ENCODE results near the gene GAREM1.

The GAREM1 gene

DNA sequence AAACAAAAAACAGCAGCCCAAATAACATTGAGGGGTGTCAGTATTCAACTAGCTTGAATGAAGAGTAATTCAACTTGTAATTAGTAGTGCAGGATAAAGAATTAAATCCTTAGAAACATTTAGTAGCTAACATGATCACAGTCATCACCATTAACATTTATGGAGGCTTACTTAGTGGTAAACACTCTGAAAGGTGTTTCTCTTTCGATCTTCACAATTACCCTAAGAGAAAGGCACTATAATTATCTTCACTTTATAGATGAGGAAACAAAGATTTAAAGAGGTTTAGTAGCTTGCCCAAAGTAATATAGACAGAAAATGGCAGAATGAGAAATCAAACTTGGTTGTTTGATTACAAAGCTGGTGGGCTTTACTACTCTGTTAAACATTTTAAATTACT lies 81.5 kb downstream of the GAREM1 start:
- no peak overlapping the region for H3K14ac ChIP-seq (ENCODE audit: low read length)
- no peak overlapping the region for H2AK5ac ChIP-seq (ENCODE audit: low read depth, low read length)
- no peak overlapping the region for H3K4me3 ChIP-seq (ENCODE audit: low read length in 2 of 2)
- no peak overlapping the region for H3K23ac ChIP-seq (ENCODE audit: low read depth, low read length, poor library complexity)
- H4K91ac ChIP-seq (ENCODE audit: low read depth, low read length, poor library complexity) = no peak overlapping the region
- no peak overlapping the region for H2BK15ac ChIP-seq (ENCODE audit: low read length)
- no peak overlapping the region for H2BK5ac ChIP-seq (ENCODE audit: low read length)
- no peak overlapping the region for H3K27ac ChIP-seq (replicated peaks; ENCODE audit: low read length)
- peaks cover 0 to 2% of the 10 kb centered on the region in 2 donors for H3K36me3 ChIP-seq (replicated peaks in 1 of 2; ENCODE audit: control insufficient read depth in 2 of 2, insufficient read depth in 2 of 2, low read length in 2 of 2)
- H3K18ac ChIP-seq (ENCODE audit: low read length) = no peak overlapping the region
- H2BK120ac ChIP-seq (ENCODE audit: low read depth, low read length) = no peak overlapping the region
- H3K4me2 ChIP-seq (ENCODE audit: insufficient read depth, low read length, poor library complexity, severe bottlenecking) = no peak overlapping the region
- H3K27me3 ChIP-seq (ENCODE audit: control insufficient read depth in 3 of 3, insufficient read depth in 3 of 3, low read depth in 1 of 3, low read length in 3 of 3) = no peaks in the 10 kb centered on the region
- H3K9me3 ChIP-seq (replicated peaks in 1 of 2; ENCODE audit: control insufficient read depth in 2 of 2, insufficient read depth in 1 of 2, low read depth in 1 of 2, low read length in 2 of 2) = no peaks in the 10 kb centered on the region
- no peaks in the 10 kb centered on the region for H3K79me1 ChIP-seq (ENCODE audit: low read depth, low read length)
- H4K8ac ChIP-seq (ENCODE audit: low read depth, low read length) = no peak overlapping the region
- H2AFZ ChIP-seq (ENCODE audit: low read length) = no peak overlapping the region
- no peak for DNase-seq (ENCODE audit: low spot score)
- no CpG with 5 or more reads among the region's 1 CpG for WGBS, 2 donors (ENCODE audit: extremely low coverage in 2 of 2, insufficient read length in 2 of 2, insufficient replicate concordance in 1 of 2)
- no peak overlapping the region for H2BK12ac ChIP-seq (ENCODE audit: low read length)
- no peak overlapping the region for H3K9ac ChIP-seq (ENCODE audit: low read depth, low read length, poor library complexity)
- no peak overlapping the region for H3K4ac ChIP-seq (ENCODE audit: low read length)
- H3K4me1 ChIP-seq (ENCODE audit: control insufficient read depth in 2 of 2, insufficient read depth in 1 of 2, low read depth in 1 of 2, low read length in 2 of 2) = peaks cover 0 to 4% of the 10 kb centered on the region in 2 donors

DNA sequence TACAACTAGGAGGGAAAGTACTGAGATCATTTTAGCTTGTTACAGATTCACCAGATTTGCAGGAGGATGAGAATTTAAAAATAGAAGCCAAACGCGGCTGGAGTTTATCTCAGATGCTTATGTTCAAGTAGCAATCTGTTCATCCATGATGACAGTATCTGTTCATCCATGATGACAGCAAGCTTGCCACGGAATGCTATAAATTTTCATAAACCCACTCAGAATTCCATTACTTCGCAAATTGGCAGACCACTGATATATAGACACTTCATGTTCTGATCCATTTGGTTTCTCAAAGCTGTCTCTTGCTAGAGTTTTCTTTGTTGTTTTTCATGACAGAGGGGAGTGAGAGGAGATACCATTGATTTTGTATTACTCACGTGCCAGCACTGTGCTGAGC lies 84.2 kb downstream of the GAREM1 start:
- Histone ChIP-seq H2BK120ac (ENCODE audit: low read depth, low read length) (no peak overlapping the region), H3K23ac (ENCODE audit: low read depth, low read length, poor library complexity) (no peak overlapping the region), H3K4ac (ENCODE audit: low read length) (no peak overlapping the region), H3K4me3 (ENCODE audit: low read length in 2 of 2) (no peak overlapping the region), H4K91ac (ENCODE audit: low read depth, low read length, poor library complexity) (no peak overlapping the region), H3K18ac (ENCODE audit: low read length) (no peak overlapping the region), H3K36me3 (replicated peaks in 1 of 2; ENCODE audit: control insufficient read depth in 2 of 2, insufficient read depth in 2 of 2, low read length in 2 of 2) (peaks cover 0 to 2% of the 10 kb centered on the region in 2 donors), H2BK15ac (ENCODE audit: low read length) (no peak overlapping the region), H3K4me2 (ENCODE audit: insufficient read depth, low read length, poor library complexity, severe bottlenecking) (no peak overlapping the region), H3K9ac (ENCODE audit: low read depth, low read length, poor library complexity) (no peak overlapping the region), H2BK5ac (ENCODE audit: low read length) (no peak overlapping the region), H4K8ac (ENCODE audit: low read depth, low read length) (no peak overlapping the region), H3K79me1 (ENCODE audit: low read depth, low read length) (no peaks in the 10 kb centered on the region), H3K27ac (replicated peaks; ENCODE audit: low read length) (no peak overlapping the region), H2BK12ac (ENCODE audit: low read length) (no peak overlapping the region), H3K4me1 (ENCODE audit: control insufficient read depth in 2 of 2, insufficient read depth in 1 of 2, low read depth in 1 of 2, low read length in 2 of 2) (peaks cover 0 to 4% of the 10 kb centered on the region in 2 donors), H3K27me3 (ENCODE audit: control insufficient read depth in 3 of 3, insufficient read depth in 3 of 3, low read depth in 1 of 3, low read length in 3 of 3) (no peaks in the 10 kb centered on the region), H3K9me3 (replicated peaks in 1 of 2; ENCODE audit: control insufficient read depth in 2 of 2, insufficient read depth in 1 of 2, low read depth in 1 of 2, low read length in 2 of 2) (no peaks in the 10 kb centered on the region), H3K14ac (ENCODE audit: low read length) (no peak overlapping the region), H2AK5ac (ENCODE audit: low read depth, low read length) (no peak overlapping the region), H2AFZ (ENCODE audit: low read length) (no peak overlapping the region)
- DNase-seq (ENCODE audit: low spot score) = no peak
- WGBS, 2 donors (ENCODE audit: extremely low coverage in 2 of 2, insufficient read length in 2 of 2, insufficient replicate concordance in 1 of 2) = no CpG with 5 or more reads among the region's 5 CpGs

DNA sequence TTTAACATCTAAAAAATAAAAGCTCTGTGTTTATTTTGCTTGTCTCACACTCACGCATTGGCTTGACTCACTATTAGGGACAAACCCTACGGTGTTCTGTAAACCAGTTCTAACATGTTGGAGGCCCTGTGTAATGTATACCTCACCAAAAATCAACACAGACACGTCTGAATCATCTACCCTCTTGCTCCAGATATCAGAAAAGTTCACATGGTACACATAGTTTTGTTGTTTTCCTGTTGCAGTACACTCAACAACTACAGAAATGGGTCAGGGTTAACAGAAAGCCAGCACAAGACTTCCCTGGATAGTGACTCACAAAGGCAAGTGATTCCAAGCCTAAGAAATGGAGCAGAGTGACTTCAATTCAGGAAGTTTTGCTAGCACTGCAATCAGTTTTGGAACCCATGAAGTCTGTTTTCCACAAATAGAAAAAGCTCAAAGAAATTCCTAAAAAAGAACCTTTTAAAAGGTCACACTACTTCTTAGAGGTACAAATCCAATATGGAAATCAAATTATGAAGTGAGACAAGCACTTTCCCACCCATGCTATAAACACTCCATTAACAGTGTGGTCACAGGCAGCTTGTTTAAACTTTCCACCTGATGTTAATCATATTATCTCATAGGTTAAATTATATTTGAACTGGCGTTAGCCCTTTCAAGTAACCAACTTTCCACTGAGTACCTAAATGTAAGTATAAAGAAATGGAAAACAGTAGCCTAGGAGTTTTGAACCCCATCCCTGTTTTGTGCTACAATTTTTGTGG lies 87.4 kb downstream of the GAREM1 start:
- no peaks in the 10 kb centered on the region for H3K9me3 ChIP-seq (replicated peaks in 1 of 2; ENCODE audit: control insufficient read depth in 2 of 2, insufficient read depth in 1 of 2, low read depth in 1 of 2, low read length in 2 of 2)
- no peak overlapping the region for H2AFZ ChIP-seq (ENCODE audit: low read length)
- H3K14ac ChIP-seq (ENCODE audit: low read length) = no peak overlapping the region
- no peak overlapping the region for H3K9ac ChIP-seq (ENCODE audit: low read depth, low read length, poor library complexity)
- H2BK120ac ChIP-seq (ENCODE audit: low read depth, low read length) = no peak overlapping the region
- H3K27ac ChIP-seq (replicated peaks; ENCODE audit: low read length) = no peak overlapping the region
- DNase-seq (ENCODE audit: low spot score) = no peak
- H2BK5ac ChIP-seq (ENCODE audit: low read length) = no peak overlapping the region
- no peak overlapping the region for H2BK15ac ChIP-seq (ENCODE audit: low read length)
- H3K36me3 ChIP-seq (replicated peaks in 1 of 2; ENCODE audit: control insufficient read depth in 2 of 2, insufficient read depth in 2 of 2, low read length in 2 of 2) = no peaks in the 10 kb centered on the region
- H3K79me1 ChIP-seq (ENCODE audit: low read depth, low read length) = no peaks in the 10 kb centered on the region
- H3K4me2 ChIP-seq (ENCODE audit: insufficient read depth, low read length, poor library complexity, severe bottlenecking) = no peak overlapping the region
- no peak overlapping the region for H3K23ac ChIP-seq (ENCODE audit: low read depth, low read length, poor library complexity)
- H4K8ac ChIP-seq (ENCODE audit: low read depth, low read length) = no peak overlapping the region
- no CpG with 5 or more reads among the region's 4 CpGs for WGBS, 2 donors (ENCODE audit: extremely low coverage in 2 of 2, insufficient read length in 2 of 2, insufficient replicate concordance in 1 of 2)
- H3K4me3 ChIP-seq (ENCODE audit: low read length in 2 of 2) = no peak overlapping the region
- no peaks in the 10 kb centered on the region for H3K27me3 ChIP-seq (ENCODE audit: control insufficient read depth in 3 of 3, insufficient read depth in 3 of 3, low read depth in 1 of 3, low read length in 3 of 3)
- H3K4ac ChIP-seq (ENCODE audit: low read length) = no peak overlapping the region
- H4K91ac ChIP-seq (ENCODE audit: low read depth, low read length, poor library complexity) = no peak overlapping the region
- H3K4me1 ChIP-seq (ENCODE audit: control insufficient read depth in 2 of 2, insufficient read depth in 1 of 2, low read depth in 1 of 2, low read length in 2 of 2) = peaks cover 0 to 4% of the 10 kb centered on the region in 2 donors
- no peak overlapping the region for H2BK12ac ChIP-seq (ENCODE audit: low read length)
- H3K18ac ChIP-seq (ENCODE audit: low read length) = no peak overlapping the region
- H2AK5ac ChIP-seq (ENCODE audit: low read depth, low read length) = no peak overlapping the region

DNA sequence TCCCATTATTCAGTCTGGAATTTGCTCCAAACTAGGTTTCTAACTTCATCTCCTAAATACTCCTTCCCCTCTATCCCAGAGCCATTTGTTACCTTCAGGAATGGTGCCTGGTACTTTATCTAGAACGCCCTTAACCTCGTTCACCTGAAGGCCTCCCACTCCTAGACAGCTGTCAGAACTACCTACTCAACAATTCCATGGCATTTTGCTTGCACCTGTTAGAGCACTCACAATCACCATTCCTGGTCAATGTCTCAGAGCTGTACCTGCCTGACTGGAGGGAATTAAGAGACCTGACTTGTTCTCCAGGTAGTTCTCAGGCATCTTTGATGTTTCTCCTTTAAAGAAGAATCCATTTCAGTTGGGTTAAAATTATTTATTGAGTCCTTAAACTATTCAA lies 88.9 kb downstream of the GAREM1 start:
- Histone ChIP-seq H3K27me3 (ENCODE audit: control insufficient read depth in 3 of 3, insufficient read depth in 3 of 3, low read depth in 1 of 3, low read length in 3 of 3) (no peaks in the 10 kb centered on the region), H4K8ac (ENCODE audit: low read depth, low read length) (no peak overlapping the region), H2BK5ac (ENCODE audit: low read length) (no peak overlapping the region), H2BK120ac (ENCODE audit: low read depth, low read length) (no peak overlapping the region), H2BK12ac (ENCODE audit: low read length) (no peak overlapping the region), H3K9me3 (replicated peaks in 1 of 2; ENCODE audit: control insufficient read depth in 2 of 2, insufficient read depth in 1 of 2, low read depth in 1 of 2, low read length in 2 of 2) (no peaks in the 10 kb centered on the region), H3K27ac (replicated peaks; ENCODE audit: low read length) (no peak overlapping the region), H3K4me1 (ENCODE audit: control insufficient read depth in 2 of 2, insufficient read depth in 1 of 2, low read depth in 1 of 2, low read length in 2 of 2) (peaks cover 0 to 4% of the 10 kb centered on the region in 2 donors), H2AK5ac (ENCODE audit: low read depth, low read length) (no peak overlapping the region), H3K9ac (ENCODE audit: low read depth, low read length, poor library complexity) (no peak overlapping the region), H3K36me3 (replicated peaks in 1 of 2; ENCODE audit: control insufficient read depth in 2 of 2, insufficient read depth in 2 of 2, low read length in 2 of 2) (no peaks in the 10 kb centered on the region), H3K14ac (ENCODE audit: low read length) (no peak overlapping the region), H2AFZ (ENCODE audit: low read length) (no peak overlapping the region), H3K4me2 (ENCODE audit: insufficient read depth, low read length, poor library complexity, severe bottlenecking) (no peak overlapping the region), H3K4me3 (ENCODE audit: low read length in 2 of 2) (no peak overlapping the region), H3K79me1 (ENCODE audit: low read depth, low read length) (no peaks in the 10 kb centered on the region), H3K4ac (ENCODE audit: low read length) (no peak overlapping the region), H2BK15ac (ENCODE audit: low read length) (no peak overlapping the region), H4K91ac (ENCODE audit: low read depth, low read length, poor library complexity) (no peak overlapping the region), H3K23ac (ENCODE audit: low read depth, low read length, poor library complexity) (no peak overlapping the region), H3K18ac (ENCODE audit: low read length) (no peak overlapping the region)
- no peak for DNase-seq (ENCODE audit: low spot score)
- no CpG with 5 or more reads among the region's 2 CpGs for WGBS, 2 donors (ENCODE audit: extremely low coverage in 2 of 2, insufficient read length in 2 of 2, insufficient replicate concordance in 1 of 2)

Measured in neuronal stem cell (in vitro differentiated cells).